Measurements from ENCODE around the gene UST. TPM values are rescaled to one million over a fixed set of nuclear protein-coding genes. Genes with fewer than 3 reads are reported as not detected.
"Not testable (repeated sequence)": the region's sequence is repeated elsewhere in the genome, so short reads cannot be mapped to it uniquely, and the experiment has no call there.

The UST gene
- total RNA-seq, 2 donors from 2014 or later = 1.6 to 3.0 TPM

- no peak overlapping the region for H3K27ac Mint-ChIP-seq
- ATAC-seq (no peak), DNase-seq (ENCODE audit: low spot score) (no peak)
- H3K36me3 Mint-ChIP-seq = no peaks in the 10 kb centered on the region
- no peaks in the 10 kb centered on the region for H3K9me3 Mint-ChIP-seq
- H3K4me3 Mint-ChIP-seq = no peak overlapping the region
- H3K27me3 Mint-ChIP-seq = no peaks in the 10 kb centered on the region
- H3K4me1 Mint-ChIP-seq (ENCODE audit: low read depth in 2 of 2) = peaks cover 31 to 33% of the 10 kb centered on the region in 2 donors
Measured at GRCh38 chr6:148851683-148852556, 105.1 kb downstream of the UST start.

GRCh38 chr6:148852688-148853087, 105.9 kb downstream of the UST start:
- DNase-seq (ENCODE audit: low spot score) = no peak
- ATAC-seq = no peak
- Mint-ChIP-seq H3K27ac (no peak overlapping the region), H3K27me3 (no peaks in the 10 kb centered on the region), H3K4me3 (no peak overlapping the region), H3K4me1 (ENCODE audit: low read depth in 2 of 2) (peaks cover 31% of the 10 kb centered on the region in 2 donors), H3K9me3 (no peaks in the 10 kb centered on the region), H3K36me3 (no peaks in the 10 kb centered on the region)

- not testable (repeated sequence) for H3K4me3 Mint-ChIP-seq; ATAC-seq; H3K27ac Mint-ChIP-seq; H3K36me3 Mint-ChIP-seq; H3K27me3 Mint-ChIP-seq; DNase-seq (ENCODE audit: low spot score); H3K9me3 Mint-ChIP-seq
- H3K4me1 Mint-ChIP-seq (ENCODE audit: low read depth in 2 of 2) = peaks cover 31 to 32% of the 10 kb centered on the region in 2 donors
Measured at GRCh38 chr6:148853113-148853512, 106.3 kb downstream of the UST start.

GRCh38 chr6:148854096-148854495, 107.3 kb downstream of the UST start:
- no peak overlapping the region for H3K4me3 Mint-ChIP-seq

GRCh38 chr6:148854992-148855391, 108.2 kb downstream of the UST start:
- ATAC-seq (no peak), DNase-seq (ENCODE audit: low spot score) (no peak)
- Mint-ChIP-seq H3K27ac (no peak overlapping the region), H3K36me3 (no peaks in the 10 kb centered on the region), H3K9me3 (no peaks in the 10 kb centered on the region), H3K4me1 (ENCODE audit: low read depth in 2 of 2) (peaks cover 23 to 35% of the 10 kb centered on the region in 2 donors), H3K27me3 (no peaks in the 10 kb centered on the region), H3K4me3 (no peak overlapping the region)

More at GRCh38 chr6:148854096-148854495, 107.3 kb downstream of the UST start:
- DNase-seq (ENCODE audit: low spot score) = no peak
- Mint-ChIP-seq H3K9me3 (no peaks in the 10 kb centered on the region), H3K4me1 (ENCODE audit: low read depth in 2 of 2) (peaks cover 30 to 35% of the 10 kb centered on the region in 2 donors), H3K27ac (peak overlapping the region in 1 of 2 donors; percentile 19), H3K36me3 (no peaks in the 10 kb centered on the region), H3K27me3 (no peaks in the 10 kb centered on the region)
- ATAC-seq = no peak

- Mint-ChIP-seq H3K9me3 (no peaks in the 10 kb centered on the region), H3K36me3 (no peaks in the 10 kb centered on the region), H3K27ac (no peak overlapping the region), H3K4me1 (ENCODE audit: low read depth in 2 of 2) (peaks cover 23 to 37% of the 10 kb centered on the region in 2 donors), H3K27me3 (no peaks in the 10 kb centered on the region), H3K4me3 (no peak overlapping the region)
- ATAC-seq = peak in 1 of 2 donors; percentile 59
- no peak for DNase-seq (ENCODE audit: low spot score)
Measured at GRCh38 chr6:148855744-148856143, 108.9 kb downstream of the UST start.

- Mint-ChIP-seq H3K4me1 (ENCODE audit: low read depth in 2 of 2) (peaks cover 23 to 42% of the 10 kb centered on the region in 2 donors), H3K4me3 (no peak overlapping the region), H3K27me3 (no peaks in the 10 kb centered on the region), H3K9me3 (no peaks in the 10 kb centered on the region), H3K27ac (no peak overlapping the region), H3K36me3 (peaks cover 5% of the 10 kb centered on the region)
- ATAC-seq (no peak), DNase-seq (ENCODE audit: low spot score) (no peak)
Measured at GRCh38 chr6:148857798-148858390, 111.1 kb downstream of the UST start.

GRCh38 chr6:148864132-148864531, 117.3 kb downstream of the UST start:
- not testable (repeated sequence) for H3K4me3 Mint-ChIP-seq; DNase-seq (ENCODE audit: low spot score); H3K27me3 Mint-ChIP-seq; H3K27ac Mint-ChIP-seq; ATAC-seq; H3K9me3 Mint-ChIP-seq; H3K36me3 Mint-ChIP-seq
- H3K4me1 Mint-ChIP-seq (ENCODE audit: low read depth in 2 of 2) = peaks cover 24 to 26% of the 10 kb centered on the region in 2 donors

GRCh38 chr6:148864941-148865340, 118.1 kb downstream of the UST start:
- no peak for ATAC-seq
- Mint-ChIP-seq H3K36me3 (peaks cover 5% of the 10 kb centered on the region), H3K27me3 (no peaks in the 10 kb centered on the region), H3K4me1 (ENCODE audit: low read depth in 2 of 2) (peaks cover 28 to 33% of the 10 kb centered on the region in 2 donors), H3K27ac (no peak overlapping the region), H3K9me3 (no peaks in the 10 kb centered on the region), H3K4me3 (no peak overlapping the region)
- no peak for DNase-seq (ENCODE audit: low spot score)

- no peaks in the 10 kb centered on the region for H3K27me3 Mint-ChIP-seq
- DNase-seq (ENCODE audit: low spot score) = no peak
- H3K4me3 Mint-ChIP-seq = no peak overlapping the region
- H3K36me3 Mint-ChIP-seq = no peaks in the 10 kb centered on the region
- H3K9me3 Mint-ChIP-seq = no peaks in the 10 kb centered on the region
- peak in 1 of 2 donors; percentile 38 for ATAC-seq
- H3K27ac Mint-ChIP-seq = no peak overlapping the region
- H3K4me1 Mint-ChIP-seq (ENCODE audit: low read depth in 2 of 2) = peaks cover 37 to 49% of the 10 kb centered on the region in 2 donors
Measured at GRCh38 chr6:148866657-148867268, 119.9 kb downstream of the UST start.

- ATAC-seq (peak; percentile 59 to 80), DNase-seq (ENCODE audit: low spot score) (no peak)
- H3K36me3 Mint-ChIP-seq = no peaks in the 10 kb centered on the region
- H3K27me3 Mint-ChIP-seq = no peaks in the 10 kb centered on the region
- peaks cover 39 to 49% of the 10 kb centered on the region in 2 donors for H3K4me1 Mint-ChIP-seq (ENCODE audit: low read depth in 2 of 2)
- peak overlapping the region; percentile 37 for H3K4me3 Mint-ChIP-seq
- no peaks in the 10 kb centered on the region for H3K9me3 Mint-ChIP-seq
- peak overlapping the region; percentile 2 to 51 for H3K27ac Mint-ChIP-seq
Measured at GRCh38 chr6:148867862-148868261, 121.0 kb downstream of the UST start.

- Mint-ChIP-seq H3K4me3 (peak overlapping the region; percentile 37), H3K9me3 (no peaks in the 10 kb centered on the region), H3K4me1 (ENCODE audit: low read depth in 2 of 2) (peaks cover 39 to 49% of the 10 kb centered on the region in 2 donors), H3K36me3 (no peaks in the 10 kb centered on the region), H3K27ac (peak overlapping the region; percentile 2 to 51), H3K27me3 (no peaks in the 10 kb centered on the region)
- ATAC-seq = peak in 1 of 2 donors; percentile 57
- DNase-seq (ENCODE audit: low spot score) = no peak
Measured at GRCh38 chr6:148868314-148868713, 121.5 kb downstream of the UST start.

- ATAC-seq = no peak
- peak overlapping the region; percentile 2 to 51 for H3K27ac Mint-ChIP-seq
- H3K4me3 Mint-ChIP-seq = peak overlapping the region; percentile 37
- no peaks in the 10 kb centered on the region for H3K9me3 Mint-ChIP-seq
- H3K36me3 Mint-ChIP-seq = no peaks in the 10 kb centered on the region
- peaks cover 39 to 49% of the 10 kb centered on the region in 2 donors for H3K4me1 Mint-ChIP-seq (ENCODE audit: low read depth in 2 of 2)
- no peak for DNase-seq (ENCODE audit: low spot score)
- no peaks in the 10 kb centered on the region for H3K27me3 Mint-ChIP-seq
Measured at GRCh38 chr6:148868901-148869300, 122.1 kb downstream of the UST start.

GRCh38 chr6:148869585-148869984, 122.8 kb downstream of the UST start:
- no peaks in the 10 kb centered on the region for H3K27me3 Mint-ChIP-seq
- no peaks in the 10 kb centered on the region for H3K9me3 Mint-ChIP-seq
- no peaks in the 10 kb centered on the region for H3K36me3 Mint-ChIP-seq
- H3K4me1 Mint-ChIP-seq (ENCODE audit: low read depth in 2 of 2) = peaks cover 37 to 49% of the 10 kb centered on the region in 2 donors
- no peak overlapping the region for H3K27ac Mint-ChIP-seq
- no peak overlapping the region for H3K4me3 Mint-ChIP-seq
- no peak for DNase-seq (ENCODE audit: low spot score)
- ATAC-seq = no peak

All from natural killer cell treated with Interleukin-12 subunit alpha and Interleukin-12 subunit beta and Interleukin-15 and Interleukin-18, amount 100 ng/mL, for 72 hours (primary cell).